Measurements from ENCODE around the gene SLC45A2.
"Not testable (repeated sequence)": the region's sequence is repeated elsewhere in the genome, so short reads cannot be mapped to it uniquely, and the experiment has no call there.

Gene SLC45A2

GRCh38 chr5:33928283-33928682 is 56.2 kb downstream of the SLC45A2 start:
- DNase-seq (ENCODE audit: low spot score in 2 of 2) (no peak), ATAC-seq (replicated peaks; ENCODE audit: extremely low read depth, poor library complexity, severe bottlenecking) (no peak)
- no peak overlapping the region for H3K27ac Mint-ChIP-seq (ENCODE audit: low read depth)
- H3K27me3 Mint-ChIP-seq, result peaks cover 40% of the 10 kb centered on the region
- no peaks in the 10 kb centered on the region for H3K4me1 Mint-ChIP-seq
- H3K9me3 Mint-ChIP-seq, result no peaks in the 10 kb centered on the region
- no peak overlapping the region for H3K4me3 Mint-ChIP-seq
- no peaks in the 10 kb centered on the region for H3K36me3 Mint-ChIP-seq (ENCODE audit: insufficient read depth)

GRCh38 chr5:33927685-33928084 is 56.8 kb downstream of the SLC45A2 start:
- DNase-seq (ENCODE audit: low spot score in 2 of 2) (no peak), ATAC-seq (replicated peaks; ENCODE audit: extremely low read depth, poor library complexity, severe bottlenecking) (no peak)

GRCh38 chr5:33925278-33925677 is 59.2 kb downstream of the SLC45A2 start:
- Mint-ChIP-seq H3K36me3 (ENCODE audit: insufficient read depth) (peaks cover 2% of the 10 kb centered on the region), H3K4me3 (no peak overlapping the region), H3K27ac (ENCODE audit: low read depth) (no peak overlapping the region), H3K9me3 (no peaks in the 10 kb centered on the region), H3K27me3 (peaks cover 52% of the 10 kb centered on the region), H3K4me1 (no peaks in the 10 kb centered on the region)
- no peak for DNase-seq (ENCODE audit: low spot score in 2 of 2)
- ATAC-seq (replicated peaks; ENCODE audit: extremely low read depth, poor library complexity, severe bottlenecking), result no peak

More at GRCh38 chr5:33927685-33928084, 56.8 kb downstream of the SLC45A2 start:
- Mint-ChIP-seq H3K27me3 (peaks cover 45% of the 10 kb centered on the region), H3K36me3 (ENCODE audit: insufficient read depth) (no peaks in the 10 kb centered on the region), H3K27ac (ENCODE audit: low read depth) (no peak overlapping the region), H3K4me1 (no peaks in the 10 kb centered on the region), H3K4me3 (no peak overlapping the region), H3K9me3 (no peaks in the 10 kb centered on the region)

GRCh38 chr5:33921002-33921401 is 63.5 kb downstream of the SLC45A2 start:
- H3K27me3 Mint-ChIP-seq, result peaks cover 85% of the 10 kb centered on the region
- H3K9me3 Mint-ChIP-seq, result peaks cover 19% of the 10 kb centered on the region
- peaks cover 2% of the 10 kb centered on the region for H3K36me3 Mint-ChIP-seq (ENCODE audit: insufficient read depth)
- no peak overlapping the region for H3K4me3 Mint-ChIP-seq
- DNase-seq (ENCODE audit: low spot score in 2 of 2) (no peak), ATAC-seq (replicated peaks; ENCODE audit: extremely low read depth, poor library complexity, severe bottlenecking) (no peak)
- H3K27ac Mint-ChIP-seq (ENCODE audit: low read depth), result no peak overlapping the region
- H3K4me1 Mint-ChIP-seq, result no peaks in the 10 kb centered on the region

- not testable (repeated sequence) for H3K4me3 Mint-ChIP-seq; H3K36me3 Mint-ChIP-seq (ENCODE audit: insufficient read depth); ATAC-seq (replicated peaks; ENCODE audit: extremely low read depth, poor library complexity, severe bottlenecking); H3K27ac Mint-ChIP-seq (ENCODE audit: low read depth); H3K4me1 Mint-ChIP-seq; DNase-seq (ENCODE audit: low spot score in 2 of 2)
- Mint-ChIP-seq H3K27me3 (peaks cover 46% of the 10 kb centered on the region), H3K9me3 (peaks cover 29% of the 10 kb centered on the region)
These were observed 69.6 kb downstream of the SLC45A2 start for GRCh38 chr5:33914844-33915243.

- not testable (repeated sequence) for H3K4me1 Mint-ChIP-seq; H3K4me3 Mint-ChIP-seq; H3K36me3 Mint-ChIP-seq (ENCODE audit: insufficient read depth); ATAC-seq (replicated peaks; ENCODE audit: extremely low read depth, poor library complexity, severe bottlenecking); DNase-seq (ENCODE audit: low spot score in 2 of 2); H3K27ac Mint-ChIP-seq (ENCODE audit: low read depth)
- H3K9me3 Mint-ChIP-seq, result peaks cover 39% of the 10 kb centered on the region
- peaks cover 37% of the 10 kb centered on the region for H3K27me3 Mint-ChIP-seq
These were observed 78.2 kb downstream of the SLC45A2 start for GRCh38 chr5:33906248-33906647.

- ATAC-seq (replicated peaks; ENCODE audit: extremely low read depth, poor library complexity, severe bottlenecking), result no peak
- Mint-ChIP-seq H3K4me3 (no peak overlapping the region), H3K27me3 (peaks cover 37% of the 10 kb centered on the region), H3K36me3 (ENCODE audit: insufficient read depth) (no peaks in the 10 kb centered on the region), H3K9me3 (peaks cover 39% of the 10 kb centered on the region), H3K27ac (ENCODE audit: low read depth) (no peak overlapping the region), H3K4me1 (no peaks in the 10 kb centered on the region)
- no peak for DNase-seq (ENCODE audit: low spot score in 2 of 2)
These were observed 79.1 kb downstream of the SLC45A2 start for GRCh38 chr5:33905381-33905780.

GRCh38 chr5:33903118-33903517 is 81.4 kb downstream of the SLC45A2 start:
- no peak for ATAC-seq (replicated peaks; ENCODE audit: extremely low read depth, poor library complexity, severe bottlenecking)
- Mint-ChIP-seq H3K36me3 (ENCODE audit: insufficient read depth) (no peaks in the 10 kb centered on the region), H3K27me3 (peaks cover 16% of the 10 kb centered on the region), H3K27ac (ENCODE audit: low read depth) (no peak overlapping the region), H3K4me1 (no peaks in the 10 kb centered on the region), H3K4me3 (no peak overlapping the region), H3K9me3 (peaks cover 31% of the 10 kb centered on the region)
- no peak for DNase-seq (ENCODE audit: low spot score in 2 of 2)

- H3K36me3 Mint-ChIP-seq (ENCODE audit: insufficient read depth), result no peaks in the 10 kb centered on the region
- peaks cover 18% of the 10 kb centered on the region for H3K9me3 Mint-ChIP-seq
- no peaks in the 10 kb centered on the region for H3K4me1 Mint-ChIP-seq
- no peak overlapping the region for H3K4me3 Mint-ChIP-seq
- no peak for DNase-seq (ENCODE audit: low spot score in 2 of 2)
- no peak for ATAC-seq (replicated peaks; ENCODE audit: extremely low read depth, poor library complexity, severe bottlenecking)
- H3K27me3 Mint-ChIP-seq, result peaks cover 32% of the 10 kb centered on the region
- no peak overlapping the region for H3K27ac Mint-ChIP-seq (ENCODE audit: low read depth)
These were observed 83.3 kb downstream of the SLC45A2 start for GRCh38 chr5:33901156-33901555.

All from central memory CD8-positive, alpha-beta T cell (primary cell).